ENCODE measurements around the gene ESPNL.

DNA sequence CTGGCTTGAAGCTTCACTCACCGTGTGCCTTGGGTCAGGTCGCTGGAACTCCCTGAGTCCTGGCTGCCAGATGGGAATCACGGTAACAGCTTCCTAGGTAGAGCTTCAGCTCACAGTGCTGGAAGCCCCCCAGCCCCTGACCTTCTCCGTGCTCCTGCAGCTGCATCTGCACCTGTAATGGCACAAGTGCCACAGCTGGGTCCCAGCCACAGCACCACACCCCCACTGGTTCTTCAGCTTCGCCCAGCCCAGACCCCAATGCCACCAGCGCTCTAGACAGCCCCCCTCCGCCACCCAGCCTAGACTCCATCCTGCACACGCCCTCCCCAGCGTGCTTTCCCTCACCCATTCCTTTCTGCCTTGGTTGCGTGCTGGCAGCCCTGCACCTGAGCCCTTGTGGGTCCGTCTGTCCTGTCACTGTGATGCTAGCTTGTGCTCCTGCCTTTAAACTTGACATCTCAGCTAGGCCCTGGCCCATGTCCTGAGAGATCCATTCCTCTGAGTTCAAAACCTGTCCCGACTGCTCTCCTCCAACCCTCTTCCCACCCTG is 7.6 kb upstream of the ESPNL start:
- TF ChIP-seq, protein P1, sequence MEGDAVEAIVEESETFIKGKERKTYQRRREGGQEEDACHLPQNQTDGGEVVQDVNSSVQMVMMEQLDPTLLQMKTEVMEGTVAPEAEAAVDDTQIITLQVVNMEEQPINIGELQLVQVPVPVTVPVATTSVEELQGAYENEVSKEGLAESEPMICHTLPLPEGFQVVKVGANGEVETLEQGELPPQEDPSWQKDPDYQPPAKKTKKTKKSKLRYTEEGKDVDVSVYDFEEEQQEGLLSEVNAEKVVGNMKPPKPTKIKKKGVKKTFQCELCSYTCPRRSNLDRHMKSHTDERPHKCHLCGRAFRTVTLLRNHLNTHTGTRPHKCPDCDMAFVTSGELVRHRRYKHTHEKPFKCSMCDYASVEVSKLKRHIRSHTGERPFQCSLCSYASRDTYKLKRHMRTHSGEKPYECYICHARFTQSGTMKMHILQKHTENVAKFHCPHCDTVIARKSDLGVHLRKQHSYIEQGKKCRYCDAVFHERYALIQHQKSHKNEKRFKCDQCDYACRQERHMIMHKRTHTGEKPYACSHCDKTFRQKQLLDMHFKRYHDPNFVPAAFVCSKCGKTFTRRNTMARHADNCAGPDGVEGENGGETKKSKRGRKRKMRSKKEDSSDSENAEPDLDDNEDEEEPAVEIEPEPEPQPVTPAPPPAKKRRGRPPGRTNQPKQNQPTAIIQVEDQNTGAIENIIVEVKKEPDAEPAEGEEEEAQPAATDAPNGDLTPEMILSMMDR (IDR thresholded peaks at IDR 0.05) = no peak
- TF ChIP-seq POLR2A (IDR thresholded peaks at IDR 0.05) (no peak), EP300 (IDR thresholded peaks at IDR 0.05) (no peak)

All from tibial nerve (tissue), 4 donors.